HG03095 (cell line): ENCODE results near the gene SECISBP2.
"Not testable (repeated sequence)": the region's sequence is repeated elsewhere in the genome, so short reads cannot be mapped to it uniquely, and the experiment has no call there.

Experiments
- ATAC-seq: cut with Tn5 transposase; IDR thresholded peaks from one replicate; pipeline ENCODE4 v1.9.1; 2021; ENCODE audit warnings: moderate library complexity; ENCODE audit not compliant: unreplicated experiment

SECISBP2 gene, protein sequence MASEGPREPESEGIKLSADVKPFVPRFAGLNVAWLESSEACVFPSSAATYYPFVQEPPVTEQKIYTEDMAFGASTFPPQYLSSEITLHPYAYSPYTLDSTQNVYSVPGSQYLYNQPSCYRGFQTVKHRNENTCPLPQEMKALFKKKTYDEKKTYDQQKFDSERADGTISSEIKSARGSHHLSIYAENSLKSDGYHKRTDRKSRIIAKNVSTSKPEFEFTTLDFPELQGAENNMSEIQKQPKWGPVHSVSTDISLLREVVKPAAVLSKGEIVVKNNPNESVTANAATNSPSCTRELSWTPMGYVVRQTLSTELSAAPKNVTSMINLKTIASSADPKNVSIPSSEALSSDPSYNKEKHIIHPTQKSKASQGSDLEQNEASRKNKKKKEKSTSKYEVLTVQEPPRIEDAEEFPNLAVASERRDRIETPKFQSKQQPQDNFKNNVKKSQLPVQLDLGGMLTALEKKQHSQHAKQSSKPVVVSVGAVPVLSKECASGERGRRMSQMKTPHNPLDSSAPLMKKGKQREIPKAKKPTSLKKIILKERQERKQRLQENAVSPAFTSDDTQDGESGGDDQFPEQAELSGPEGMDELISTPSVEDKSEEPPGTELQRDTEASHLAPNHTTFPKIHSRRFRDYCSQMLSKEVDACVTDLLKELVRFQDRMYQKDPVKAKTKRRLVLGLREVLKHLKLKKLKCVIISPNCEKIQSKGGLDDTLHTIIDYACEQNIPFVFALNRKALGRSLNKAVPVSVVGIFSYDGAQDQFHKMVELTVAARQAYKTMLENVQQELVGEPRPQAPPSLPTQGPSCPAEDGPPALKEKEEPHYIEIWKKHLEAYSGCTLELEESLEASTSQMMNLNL

DNA sequence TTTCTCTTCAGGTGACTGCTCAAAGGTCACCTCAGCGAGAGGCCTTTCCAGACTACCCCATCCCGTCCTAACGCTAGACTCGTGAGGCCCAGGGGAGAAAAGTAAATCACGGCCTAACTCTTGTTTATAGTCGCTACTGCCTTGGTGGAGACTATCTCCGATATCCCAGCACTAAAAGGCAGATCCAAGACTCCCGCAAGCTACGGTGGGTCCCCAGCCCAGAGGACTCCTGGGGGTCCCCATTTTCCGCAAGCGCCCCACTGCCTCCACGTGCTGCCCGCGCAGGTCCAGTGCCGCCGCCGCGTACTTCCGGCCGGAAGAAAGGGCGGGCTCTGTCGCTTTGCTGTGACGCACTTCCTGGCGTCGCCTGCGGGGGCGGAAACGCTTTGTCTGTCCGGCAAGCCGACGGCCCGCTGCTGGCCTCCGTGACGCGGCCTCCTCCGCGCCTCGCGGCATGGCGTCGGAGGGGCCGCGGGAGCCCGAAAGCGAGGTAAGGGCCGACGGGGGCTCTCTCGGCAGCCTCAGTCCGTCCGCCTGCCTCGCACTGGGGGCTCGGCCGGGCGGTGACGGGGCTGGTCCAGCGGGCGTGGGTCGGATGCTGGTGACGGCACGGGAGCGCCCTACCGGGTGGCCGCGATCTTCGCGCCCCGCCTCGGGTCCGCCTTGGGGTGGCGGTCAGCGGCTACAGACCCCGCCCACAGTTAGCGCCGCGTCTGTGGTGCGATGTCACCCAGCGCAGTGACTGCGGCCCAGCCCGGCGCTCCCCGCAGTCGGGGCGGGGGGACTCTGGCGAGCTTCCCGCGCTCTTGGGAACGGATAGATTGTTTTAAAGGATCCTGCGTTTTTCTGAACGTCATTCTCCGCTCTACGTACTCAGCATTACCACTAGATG is at the start of gene SECISBP2:
Gene SECISBP2, plus strand, starts transcription at position 378 of the 892 bp plus-strand sequence. Its CDS starts 77 bp downstream, at position 455.
- peak; percentile 90 for ATAC-seq

DNA sequence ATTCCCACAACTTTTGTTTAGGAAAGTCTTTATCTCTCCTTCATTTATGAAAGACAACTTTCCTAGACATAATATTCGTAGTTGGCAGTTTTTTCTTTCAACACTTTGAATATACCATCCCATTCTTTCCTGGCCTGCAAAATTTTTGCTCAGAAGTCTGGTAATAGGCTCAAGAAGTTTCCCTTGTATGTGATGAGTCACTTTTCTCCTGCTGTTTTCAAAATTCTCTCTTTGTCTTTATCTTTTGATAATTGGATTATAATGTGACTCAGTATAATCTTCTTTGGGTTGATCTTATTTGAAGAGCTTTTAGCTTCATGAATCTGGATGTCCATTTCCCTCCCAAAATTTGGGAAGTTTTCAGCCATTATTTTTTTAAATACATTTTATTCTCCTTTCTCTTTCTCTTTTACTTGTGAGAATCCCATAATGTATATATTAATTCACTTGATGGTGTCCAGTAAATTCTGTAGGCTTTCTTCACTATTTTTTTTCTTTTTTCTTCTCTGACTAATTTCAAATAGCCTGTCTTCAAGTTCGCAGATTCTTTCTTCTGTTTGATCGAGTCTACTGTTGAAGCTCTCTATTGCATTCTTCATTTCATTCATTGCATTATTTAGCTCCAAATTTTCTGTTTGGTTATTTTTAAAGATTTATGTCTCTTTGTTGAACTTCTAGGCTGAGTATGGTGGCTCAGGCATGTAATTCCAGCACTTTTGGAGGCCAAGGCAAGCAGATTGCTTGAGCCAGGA is 44.6 kb upstream of the SECISBP2 start:
- no peak for ATAC-seq

DNA sequence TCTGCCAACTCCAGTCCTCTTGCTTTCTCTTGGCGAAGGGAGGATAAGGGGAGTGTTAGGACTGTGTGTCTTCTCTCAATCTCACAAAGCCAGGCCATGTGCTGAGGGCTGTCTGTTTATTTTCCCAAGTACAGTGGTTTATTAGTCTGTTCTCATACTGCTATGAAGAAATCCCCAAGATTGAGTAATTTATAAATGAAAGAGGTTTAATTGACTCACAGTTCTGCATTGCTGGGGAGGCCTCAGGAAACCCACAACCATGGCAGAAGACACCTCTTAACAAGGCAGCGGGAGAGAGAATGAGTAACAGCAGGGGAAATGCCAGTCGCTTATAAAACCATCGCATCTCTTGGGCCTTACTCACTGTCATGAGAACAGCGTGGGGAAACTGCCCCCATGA is 43.5 kb upstream of the SECISBP2 start:
- no peak for ATAC-seq

DNA sequence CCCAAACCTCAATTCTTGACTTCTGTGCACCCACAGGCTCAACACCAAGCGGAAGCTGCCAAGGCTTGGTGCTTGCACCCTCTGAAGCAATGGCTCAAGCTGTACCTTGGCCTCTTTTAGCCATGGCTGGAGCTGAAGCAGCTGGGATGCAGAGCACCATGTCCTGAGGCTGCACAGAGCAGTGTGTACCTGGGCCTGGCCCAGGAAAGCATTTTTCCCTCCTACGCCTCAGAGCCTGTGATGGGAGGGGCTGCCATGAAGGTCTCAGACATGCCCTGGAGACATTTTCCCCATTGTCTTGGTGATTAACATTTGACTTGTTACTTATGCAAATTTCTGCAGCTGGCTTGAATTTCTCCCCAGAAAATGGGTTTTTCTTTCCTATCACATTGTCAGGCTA is 42.3 kb upstream of the SECISBP2 start:
- not testable (repeated sequence) for ATAC-seq

DNA sequence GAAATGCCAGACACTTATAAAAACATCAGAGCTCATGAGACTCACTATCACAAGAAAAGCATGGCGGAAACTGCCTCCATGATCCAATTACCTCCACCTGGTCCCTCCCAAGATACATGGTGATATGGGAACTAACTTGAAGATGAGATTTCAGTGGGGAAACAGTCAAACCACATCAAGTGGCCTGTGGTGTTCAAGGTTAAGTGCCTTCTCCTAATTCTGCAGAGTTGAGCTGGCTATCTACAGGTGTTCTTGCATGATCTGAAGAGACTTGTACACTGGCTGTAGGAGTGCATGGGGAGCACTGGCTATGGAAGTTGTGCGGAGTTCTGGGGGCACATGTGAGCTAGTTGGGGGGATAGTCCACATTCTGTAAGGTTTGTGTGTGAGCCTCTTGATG is 41.3 kb upstream of the SECISBP2 start:
- ATAC-seq, result no peak

DNA sequence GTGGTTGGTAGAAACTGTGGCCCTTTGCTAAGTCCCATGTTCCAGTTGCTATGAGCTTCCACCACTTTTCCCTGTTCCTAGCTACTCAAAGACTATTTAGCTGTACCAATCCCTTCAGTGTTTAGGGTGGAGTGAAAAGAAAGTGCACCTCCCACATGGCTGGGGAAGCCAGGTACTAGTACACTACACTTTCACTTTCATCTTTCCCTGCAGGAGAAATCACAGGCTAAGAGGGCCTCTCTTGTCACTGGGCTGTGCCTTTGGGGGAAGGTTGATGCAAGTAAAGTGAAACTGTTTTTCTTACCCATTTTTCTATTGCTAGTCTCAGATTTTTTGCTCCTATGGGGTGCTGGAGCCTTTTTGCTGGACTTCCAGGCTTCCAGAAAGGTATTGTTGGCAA is 40.8 kb upstream of the SECISBP2 start:
- ATAC-seq, result no peak

DNA sequence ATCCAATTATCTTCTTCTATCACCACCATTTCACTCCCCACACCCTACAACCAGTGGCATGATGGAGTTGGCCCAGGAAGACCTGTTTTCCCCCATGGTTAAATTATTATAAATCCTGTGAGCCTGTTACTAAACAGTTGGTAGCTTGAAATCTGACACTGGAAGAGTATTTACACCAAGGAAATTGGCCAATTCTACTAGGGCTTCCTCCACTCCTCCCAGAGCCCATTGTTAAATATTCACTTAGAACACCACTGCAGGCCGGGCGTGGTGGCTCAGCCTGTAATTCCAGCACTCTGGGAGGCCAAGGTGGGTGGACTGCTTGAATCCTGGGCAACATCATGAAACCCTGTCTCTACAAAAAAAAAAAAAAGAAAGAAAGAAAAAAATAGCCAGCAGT is 39.7 kb upstream of the SECISBP2 start:
- no peak for ATAC-seq

DNA sequence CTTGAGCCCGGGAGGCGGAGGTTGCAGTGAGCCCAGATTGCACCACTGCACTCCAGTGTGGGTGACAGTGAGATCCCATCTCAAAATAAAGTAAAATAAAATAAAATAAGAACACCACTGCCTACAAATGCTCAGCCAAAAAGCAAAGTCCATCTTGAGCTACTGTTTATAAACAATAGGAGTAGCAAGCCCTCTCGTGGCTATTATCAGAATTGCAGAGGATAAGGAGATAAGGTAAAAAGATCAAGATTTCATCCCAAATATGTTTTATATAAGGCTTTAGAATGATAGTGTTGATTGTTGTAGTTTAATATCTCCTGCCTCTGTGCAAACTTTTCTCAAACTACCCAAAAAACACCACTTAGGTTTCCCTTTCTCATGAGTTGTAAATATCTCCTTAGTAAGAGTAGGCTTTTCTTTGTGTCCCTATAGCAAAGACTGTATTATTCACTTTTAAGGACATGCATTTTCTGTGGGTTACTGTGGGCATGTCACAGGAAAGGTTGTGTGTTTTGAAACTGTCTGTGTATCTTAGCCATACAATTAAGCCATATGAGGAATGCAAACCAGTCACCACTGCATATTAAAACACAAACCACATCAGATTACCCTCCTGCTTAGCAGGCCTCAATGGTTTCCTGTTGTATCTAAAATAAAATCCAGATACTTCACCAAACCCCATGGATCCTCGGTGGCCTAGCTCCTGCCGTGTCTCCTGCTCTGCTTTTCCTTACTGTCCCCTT is 39.1 kb upstream of the SECISBP2 start:
- no peak for ATAC-seq

DNA sequence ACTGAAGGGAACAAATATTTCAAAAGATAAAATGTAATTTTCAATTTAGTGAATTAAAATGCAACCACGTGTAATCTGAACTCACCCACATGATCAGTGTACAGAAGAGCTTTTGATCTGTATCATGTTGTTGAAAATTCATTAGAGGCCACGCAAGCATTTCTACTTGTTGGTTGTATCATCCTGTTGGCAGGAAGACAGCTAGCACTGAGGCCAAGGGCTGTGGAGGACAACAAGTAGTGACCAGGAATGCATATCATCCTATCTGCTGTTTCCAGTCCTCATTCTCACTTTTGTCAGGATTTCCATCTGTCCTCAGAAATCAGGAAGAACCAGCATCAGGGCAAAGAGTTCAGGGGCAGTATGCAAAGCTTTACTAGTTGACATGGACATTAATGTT is 37.2 kb upstream of the SECISBP2 start:
- no peak for ATAC-seq

DNA sequence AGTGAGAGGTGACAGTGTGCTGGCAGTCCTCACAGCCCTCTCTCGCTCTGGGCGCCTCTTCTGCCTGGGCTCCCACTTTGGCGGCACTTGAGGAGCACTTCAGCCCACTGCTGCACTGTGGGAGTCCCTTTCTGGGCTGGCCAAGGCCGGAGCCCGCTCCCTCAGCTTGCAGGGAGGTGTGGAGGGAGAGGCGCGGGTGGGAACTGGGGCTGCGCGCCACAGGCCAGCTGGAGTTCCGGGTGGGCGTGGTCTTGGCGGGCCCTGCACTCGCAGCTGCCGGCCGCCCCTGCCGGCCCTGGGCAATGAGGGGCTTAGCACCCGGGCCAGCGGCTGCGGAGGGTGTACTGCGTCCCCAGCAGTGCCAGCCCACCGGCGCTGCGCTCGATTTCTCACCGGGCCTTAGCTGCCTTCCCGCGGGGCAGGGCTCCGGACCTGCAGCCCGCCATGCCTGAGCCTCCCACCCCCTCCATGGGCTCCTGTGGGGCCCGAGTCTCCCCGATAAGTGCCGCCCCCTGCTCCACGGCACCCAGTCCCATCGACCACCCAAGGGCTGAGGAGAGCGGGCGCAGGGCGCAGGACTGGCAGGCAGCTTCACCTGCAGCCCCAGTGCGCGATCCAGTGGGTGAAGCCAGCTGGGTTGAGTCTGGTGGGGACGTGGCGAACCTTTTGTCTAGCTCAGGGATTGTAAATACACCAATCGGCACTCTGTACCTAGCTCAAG is 35.9 kb upstream of the SECISBP2 start:
- ATAC-seq, result not testable (repeated sequence)

DNA sequence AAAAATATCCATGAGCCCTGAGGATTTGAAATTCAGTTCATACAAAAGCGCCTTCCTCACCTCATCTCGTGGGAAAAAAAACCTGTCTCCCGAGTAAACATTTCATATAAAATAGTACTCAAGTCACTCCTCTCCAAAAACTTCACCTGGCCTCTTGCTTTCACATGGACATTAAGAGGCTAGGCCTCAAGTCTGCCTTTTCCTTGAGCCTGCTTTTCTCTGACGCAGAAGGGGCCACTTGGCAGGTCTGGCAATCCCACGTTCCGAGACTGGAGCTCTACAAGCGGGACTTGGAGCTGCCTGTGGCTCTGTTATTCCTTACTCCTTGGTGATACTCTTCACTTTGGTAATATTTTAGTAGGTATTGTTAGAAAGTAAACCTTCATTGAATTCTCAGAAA is 34.2 kb upstream of the SECISBP2 start:
- no peak for ATAC-seq

DNA sequence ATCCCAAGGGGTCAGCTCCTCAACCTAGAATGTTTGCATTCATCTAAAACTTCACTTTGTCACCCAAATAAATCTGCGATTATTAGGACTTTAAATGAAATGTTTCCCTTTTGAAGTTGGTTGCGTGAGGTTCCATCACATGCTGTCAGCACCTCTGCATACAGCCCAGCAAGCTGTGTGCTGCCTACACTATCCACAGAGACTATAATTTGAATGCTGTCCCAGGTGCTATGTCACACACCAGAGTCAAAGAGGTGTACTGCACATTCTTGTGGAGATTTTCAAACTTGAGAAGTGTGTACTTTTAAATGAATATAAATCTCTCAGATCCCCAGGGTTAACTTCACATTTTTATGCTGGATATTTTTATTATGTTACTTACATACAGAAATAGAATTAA is 26.6 kb upstream of the SECISBP2 start:
- no peak for ATAC-seq

DNA sequence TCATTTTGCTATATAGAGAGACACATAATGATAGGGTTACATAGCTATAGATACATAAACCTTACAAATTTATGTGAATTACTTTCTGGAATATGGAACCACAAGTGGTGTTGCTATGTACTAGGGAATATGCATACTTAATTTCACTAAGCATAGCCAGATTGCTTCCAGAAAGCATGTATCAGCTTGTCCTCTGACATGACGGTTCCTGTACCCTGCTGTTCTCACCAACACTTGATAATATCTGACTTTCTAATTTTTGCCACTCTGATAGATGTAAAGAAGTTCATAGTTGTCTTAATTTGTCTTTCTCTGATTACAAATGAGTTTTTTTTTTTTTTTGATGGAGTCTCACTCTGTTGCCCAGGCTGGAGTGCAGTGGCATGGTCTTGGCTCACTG is 25.3 kb upstream of the SECISBP2 start:
- no peak for ATAC-seq

DNA sequence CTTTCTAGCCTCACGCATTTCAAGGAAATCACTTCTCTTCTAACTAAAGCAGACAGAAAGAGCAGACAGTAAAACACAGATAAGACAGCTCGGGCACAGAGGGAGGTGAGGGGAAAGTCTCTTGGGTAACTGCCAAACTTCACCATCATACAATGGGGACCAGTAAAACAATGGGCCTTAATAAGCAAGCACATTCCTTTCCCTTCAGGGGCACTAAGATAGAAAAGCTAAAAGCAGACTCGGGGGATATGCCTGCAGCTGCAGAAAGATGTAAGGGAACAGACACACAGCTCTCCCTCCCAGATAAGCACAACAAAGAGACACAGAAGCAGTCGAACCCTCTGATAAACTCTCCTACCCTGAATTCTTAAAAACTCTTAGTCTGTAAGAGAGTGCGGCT is 22.9 kb upstream of the SECISBP2 start:
- no peak for ATAC-seq

DNA sequence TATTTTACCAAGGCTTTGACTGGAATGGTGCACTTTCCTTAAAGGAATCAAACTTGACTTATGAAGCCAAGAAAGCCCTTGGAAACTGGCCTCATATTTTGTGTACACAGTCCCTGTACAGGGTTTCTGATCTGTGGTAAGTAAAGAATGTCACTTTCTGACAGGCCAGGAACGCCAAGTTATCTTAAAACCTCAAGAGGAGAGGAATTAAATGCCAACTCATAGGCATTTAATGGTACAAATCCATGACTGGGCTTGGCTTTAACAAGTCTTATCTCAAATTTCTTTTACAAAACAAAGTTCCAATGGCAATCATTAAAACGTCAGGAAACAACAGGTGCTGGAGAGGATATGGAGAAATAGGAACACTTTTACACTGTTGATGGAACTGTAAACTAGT is 16.3 kb upstream of the SECISBP2 start:
- ATAC-seq, result not testable (repeated sequence)

DNA sequence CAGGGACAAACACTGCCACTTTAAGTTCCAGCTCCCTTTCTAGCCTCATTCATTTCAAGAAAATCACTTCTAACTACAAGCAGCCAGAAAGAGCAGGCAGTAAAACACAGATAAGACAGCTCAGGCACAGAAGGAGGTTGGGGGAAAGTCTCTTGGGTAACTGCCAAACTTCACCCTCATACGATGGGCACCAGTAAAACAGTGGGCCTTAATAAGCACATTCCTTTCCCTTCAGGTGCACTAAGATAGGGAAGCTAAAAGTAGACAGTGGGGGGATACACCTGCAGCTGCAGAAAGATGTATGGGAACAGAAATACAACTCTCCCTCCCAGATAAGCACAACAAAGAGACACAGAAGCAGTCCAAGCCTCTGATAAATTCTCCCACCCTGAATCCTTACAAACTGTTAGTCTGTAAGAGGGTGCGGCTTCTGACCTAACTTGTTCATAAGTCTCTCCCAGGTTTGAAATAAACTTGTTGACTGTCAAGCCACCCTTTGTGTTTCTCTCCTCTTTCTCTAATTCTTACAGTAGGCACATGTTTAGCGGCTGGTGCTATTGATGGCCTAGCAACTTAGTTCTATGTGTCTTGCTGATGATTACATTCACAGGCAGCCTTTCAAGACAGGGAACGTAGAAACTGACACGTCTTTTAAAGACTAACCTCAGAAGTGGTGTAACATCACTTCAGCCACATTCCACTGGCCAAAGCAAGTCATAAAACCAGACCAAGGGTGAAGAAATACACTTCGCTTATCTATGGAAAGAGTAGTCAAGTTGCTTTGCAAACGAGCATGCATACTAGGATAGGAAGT is 14.1 kb upstream of the SECISBP2 start:
- no peak for ATAC-seq

DNA sequence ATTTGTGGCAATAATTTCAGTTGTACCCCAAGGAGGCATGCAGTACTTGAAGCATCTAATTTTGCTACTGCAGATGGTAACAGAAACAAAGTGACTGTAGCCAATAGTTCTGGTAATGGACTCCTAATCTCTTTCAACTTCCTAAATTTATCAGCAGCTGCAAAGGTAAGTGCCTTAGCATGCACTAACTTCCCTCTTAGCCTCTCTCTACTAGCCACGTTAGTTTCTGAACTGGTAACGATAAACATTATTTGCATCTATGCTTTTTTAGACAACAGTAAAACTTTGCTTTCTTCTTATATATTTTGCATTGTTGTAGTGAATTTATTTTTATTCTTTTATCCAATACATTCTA is 13.5 kb upstream of the SECISBP2 start:
- ATAC-seq, result no peak

DNA sequence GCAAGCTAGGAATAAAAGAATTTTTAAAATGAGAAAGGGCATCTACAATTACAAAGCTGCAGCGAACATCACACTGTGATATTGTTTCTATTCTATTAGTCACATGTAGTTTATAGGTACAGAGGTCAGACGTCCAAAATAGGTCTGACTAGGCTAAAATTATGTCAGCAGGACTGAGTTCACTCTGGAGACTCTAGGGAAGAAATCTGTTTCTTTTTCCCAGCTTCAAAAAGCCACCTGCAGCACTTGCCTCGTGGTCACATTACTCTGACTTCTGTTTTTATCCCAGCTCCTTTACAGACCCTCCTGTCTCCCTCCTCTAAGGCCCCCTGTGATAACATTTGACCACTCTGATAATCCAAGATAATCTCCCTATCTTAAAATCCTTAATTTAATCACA is 12.4 kb upstream of the SECISBP2 start:
- ATAC-seq, result no peak
